ENCODE measurements around the gene RAN.
"Not testable (repeated sequence)": the region's sequence is repeated elsewhere in the genome, so short reads cannot be mapped to it uniquely, and the experiment has no call there.

Gene RAN

GRCh38 chr12:130879212-130879686, 7.4 kb downstream of the RAN start:
- DNase-seq, result no peak

- no peak for DNase-seq
Observed at GRCh38 chr12:130879781-130880389, 8.0 kb downstream of the RAN start.

GRCh38 chr12:130880411-130880885, 8.6 kb downstream of the RAN start:
- no peak for DNase-seq

- DNase-seq, result no peak
Observed at GRCh38 chr12:130881046-130881445, 9.2 kb downstream of the RAN start.

- DNase-seq, result no peak
Observed at GRCh38 chr12:130881548-130881947, 9.7 kb downstream of the RAN start.

- DNase-seq, result not testable (repeated sequence)
Observed at GRCh38 chr12:130887190-130887589, 15.3 kb downstream of the RAN start.

- DNase-seq, result no peak
Observed at GRCh38 chr12:130904064-130904463, 32.2 kb downstream of the RAN start.

- not testable (repeated sequence) for DNase-seq
Observed at GRCh38 chr12:130904936-130905455, 33.1 kb downstream of the RAN start.

GRCh38 chr12:130909111-130909510, 37.2 kb downstream of the RAN start:
- no peak for DNase-seq

- no peak for DNase-seq
Observed at GRCh38 chr12:130911193-130911592, 39.3 kb downstream of the RAN start.

GRCh38 chr12:130911933-130912332, 40.1 kb downstream of the RAN start:
- no peak for DNase-seq

GRCh38 chr12:130916241-130916911, 44.5 kb downstream of the RAN start:
- peak; percentile 38 to 62 for DNase-seq

GRCh38 chr12:130917607-130918006, 45.7 kb downstream of the RAN start:
- DNase-seq, result no peak

GRCh38 chr12:130919086-130919485, 47.2 kb downstream of the RAN start:
- no peak for DNase-seq

- no peak for DNase-seq
Observed at GRCh38 chr12:130920119-130920703, 48.3 kb downstream of the RAN start.

GRCh38 chr12:130920723-130921381, 49.0 kb downstream of the RAN start:
- no peak for DNase-seq

GRCh38 chr12:130922511-130922953, 50.7 kb downstream of the RAN start:
- no peak for DNase-seq

- DNase-seq, result no peak
Observed at GRCh38 chr12:130924966-130925665, 53.2 kb downstream of the RAN start.

GRCh38 chr12:130925666-130926015, 53.8 kb downstream of the RAN start:
- DNase-seq, result no peak
